ACC112 (cell line): ENCODE measurements around the gene RNF150.
"Not testable (repeated sequence)": the region's sequence is repeated elsewhere in the genome, so short reads cannot be mapped to it uniquely, and the experiment has no call there.

ENCODE experiments used
- H2AFZ ChIP-seq: fragments of 200-600 bp; sonication (generic); one replicate; pipeline ENCODE4 v1.6.0; 2017; ENCODE audit warnings: antibody characterized with exemption, low read length; ENCODE audit not compliant: unreplicated experiment
- H3K27ac ChIP-seq: fragments of 200-600 bp; sonication (generic); 2 replicates; pipeline ENCODE4 v1.5.1; 2014; ENCODE audit warnings: low read depth, mild to moderate bottlenecking, antibody characterized with exemption, low read length, moderate library complexity
- H3K27me3 ChIP-seq: fragments of 200-600 bp; sonication (generic); 2 replicates; pipeline ENCODE4 v1.6.1; 2014; ENCODE audit warnings: mild to moderate bottlenecking, antibody characterized with exemption, low read length, moderate library complexity, mixed read lengths; ENCODE audit not compliant: insufficient read depth
- H3K36me3 ChIP-seq: fragments of 200-600 bp; sonication (generic); 2 replicates; pipeline ENCODE4 v1.6.1; 2016; ENCODE audit warnings: mild to moderate bottlenecking, antibody characterized with exemption, low read length, moderate library complexity, mixed read lengths; ENCODE audit not compliant: insufficient read depth
- H3K4me1 ChIP-seq: fragments of 200-600 bp; sonication (generic); one replicate; pipeline ENCODE4 v1.6.1; 2016; ENCODE audit warnings: low read length, mixed read lengths; ENCODE audit not compliant: insufficient read depth, unreplicated experiment, control insufficient read depth
- H3K4me3 ChIP-seq: fragments of 200-600 bp; sonication (generic); 2 replicates; pipeline ENCODE4 v1.5.1; 2014; ENCODE audit warnings: mild to moderate bottlenecking, low read depth, low read length
- H3K79me2 ChIP-seq: fragments of 200-600 bp; sonication (generic); one replicate; pipeline ENCODE4 v1.6.0; 2016; ENCODE audit warnings: low read length; ENCODE audit not compliant: control insufficient read depth, unreplicated experiment, insufficient read depth

The RNF150 gene

GRCh38 chr4:141075553-141075952 lies 57.7 kb downstream of the RNF150 start:
- H2AFZ ChIP-seq = no peak overlapping the region
- H3K27ac ChIP-seq = no peak overlapping the region
- peaks cover 5% of the 10 kb centered on the region for H3K4me1 ChIP-seq
- H3K79me2 ChIP-seq = no peaks in the 10 kb centered on the region
- H3K36me3 ChIP-seq = no peaks in the 10 kb centered on the region
- no peak overlapping the region for H3K4me3 ChIP-seq
- no peaks in the 10 kb centered on the region for H3K27me3 ChIP-seq

DNA sequence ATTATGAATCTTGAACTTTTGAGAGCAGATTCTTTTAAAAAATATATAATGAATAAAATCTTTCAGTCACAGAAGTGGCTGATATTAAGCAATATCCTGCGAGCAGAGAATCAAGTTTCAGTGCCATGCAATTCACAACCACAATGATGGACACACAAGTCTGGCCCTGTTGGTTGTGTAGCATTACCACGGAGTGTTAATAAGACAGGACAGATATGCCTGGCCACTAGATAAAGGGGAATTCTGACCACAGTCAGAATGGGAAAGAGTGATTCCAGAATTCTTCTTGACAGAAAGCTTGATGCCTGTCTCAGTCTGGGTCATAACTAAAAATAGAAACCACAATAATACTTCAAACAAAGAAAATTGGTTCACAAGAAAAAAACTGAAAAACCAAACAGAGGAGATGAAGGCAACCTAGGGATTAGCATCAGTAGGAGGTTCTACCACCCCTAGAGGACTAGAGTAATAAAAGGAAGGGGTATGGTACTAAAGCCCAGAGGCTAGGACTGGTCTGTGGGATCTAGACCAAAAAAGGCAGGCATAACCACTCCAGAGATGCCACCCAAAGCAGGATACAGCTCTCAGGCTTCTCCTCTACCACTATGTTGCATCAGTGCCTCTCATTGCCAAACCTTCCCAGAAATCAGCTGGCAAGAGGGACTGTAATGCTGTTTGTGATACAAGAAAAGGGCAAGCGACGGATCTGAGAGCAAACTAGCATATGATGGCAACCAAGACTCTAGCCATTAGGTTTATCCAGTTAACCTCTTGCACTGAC lies 59.0 kb downstream of the RNF150 start:
- no peak overlapping the region for H3K27ac ChIP-seq
- no peaks in the 10 kb centered on the region for H3K27me3 ChIP-seq
- no peaks in the 10 kb centered on the region for H3K36me3 ChIP-seq
- no peak overlapping the region for H3K4me3 ChIP-seq
- H3K4me1 ChIP-seq = peaks cover 5% of the 10 kb centered on the region
- H3K79me2 ChIP-seq = no peaks in the 10 kb centered on the region
- H2AFZ ChIP-seq = no peak overlapping the region

- no peak overlapping the region for H3K4me3 ChIP-seq
- H2AFZ ChIP-seq = no peak overlapping the region
- peaks cover 7% of the 10 kb centered on the region for H3K4me1 ChIP-seq
- H3K79me2 ChIP-seq = no peaks in the 10 kb centered on the region
- H3K27me3 ChIP-seq = no peaks in the 10 kb centered on the region
- H3K36me3 ChIP-seq = no peaks in the 10 kb centered on the region
- no peak overlapping the region for H3K27ac ChIP-seq
Observed at GRCh38 chr4:141066690-141067089, 66.6 kb downstream of the RNF150 start.

GRCh38 chr4:141065872-141066271 lies 67.4 kb downstream of the RNF150 start:
- H3K4me3 ChIP-seq = no peak overlapping the region

DNA sequence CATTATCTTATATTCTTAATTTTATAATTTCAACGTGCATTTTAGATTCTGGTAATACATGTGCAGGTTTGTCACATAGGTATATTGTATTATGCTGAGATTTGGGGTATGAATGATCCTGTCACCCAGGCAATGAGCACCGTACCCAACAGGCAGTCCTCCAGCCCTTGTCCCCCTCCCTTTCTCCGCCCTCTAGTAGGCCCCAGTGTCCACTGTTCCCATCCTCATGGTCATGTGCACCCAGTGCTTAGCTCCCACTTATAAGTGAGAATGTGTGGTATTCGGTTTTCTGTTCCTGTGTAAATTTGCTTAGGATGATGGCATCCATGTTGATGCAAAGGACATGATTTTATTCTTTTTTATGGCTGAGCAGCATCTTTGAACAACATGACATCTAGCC lies 70.6 kb downstream of the RNF150 start:
- peaks cover 17% of the 10 kb centered on the region for H3K4me1 ChIP-seq
- H2AFZ ChIP-seq = no peak overlapping the region
- H3K4me3 ChIP-seq = no peak overlapping the region
- H3K27ac ChIP-seq = no peak overlapping the region
- H3K36me3 ChIP-seq = no peaks in the 10 kb centered on the region
- H3K79me2 ChIP-seq = no peaks in the 10 kb centered on the region
- no peaks in the 10 kb centered on the region for H3K27me3 ChIP-seq

More at GRCh38 chr4:141065872-141066271, 67.4 kb downstream of the RNF150 start:
- Histone ChIP-seq H3K4me1 (peaks cover 7% of the 10 kb centered on the region), H3K27ac (no peak overlapping the region), H3K79me2 (no peaks in the 10 kb centered on the region), H3K36me3 (no peaks in the 10 kb centered on the region), H2AFZ (no peak overlapping the region), H3K27me3 (no peaks in the 10 kb centered on the region)

DNA sequence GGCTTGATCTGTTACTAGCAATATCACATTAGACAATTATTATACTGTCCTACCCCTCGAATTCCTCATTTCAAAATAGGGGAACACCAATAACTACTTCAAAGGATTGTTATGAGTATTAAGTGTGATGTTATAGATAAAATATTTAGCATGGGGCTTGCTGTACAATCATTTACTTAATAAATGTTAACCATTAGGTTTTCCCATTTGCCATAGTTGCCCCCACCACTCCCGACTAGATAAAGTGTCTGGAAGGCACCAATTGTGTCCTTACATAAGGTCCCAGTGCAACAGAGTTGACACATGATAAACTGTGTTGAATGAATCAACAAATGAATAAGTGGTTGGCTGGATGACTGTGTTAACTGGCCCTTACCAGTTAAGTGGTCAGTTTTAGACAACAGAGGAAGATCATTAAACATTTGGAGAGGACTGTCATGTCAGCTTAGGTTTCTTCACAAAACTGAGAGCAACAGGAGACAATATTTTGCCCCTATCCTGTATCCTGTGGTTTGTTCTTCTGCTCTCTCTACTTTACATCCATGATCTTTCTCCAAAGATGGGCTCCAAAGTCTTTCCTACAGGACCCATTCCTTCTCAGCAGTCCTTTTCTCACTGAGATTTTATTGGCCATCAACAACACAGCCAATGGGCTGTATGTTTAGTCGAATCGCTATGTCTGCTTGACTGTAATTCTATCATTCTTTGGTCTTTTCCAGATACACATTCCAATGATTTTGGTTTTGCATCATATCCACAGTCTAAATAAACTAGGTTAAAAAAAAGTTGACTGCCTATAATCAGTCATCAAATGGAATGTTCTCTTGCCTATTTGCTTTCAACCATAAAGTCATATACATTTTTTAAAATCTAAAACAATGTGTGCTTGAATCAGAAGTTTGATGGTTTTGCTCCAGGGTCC lies 74.4 kb downstream of the RNF150 start:
- H3K27me3 ChIP-seq = no peaks in the 10 kb centered on the region
- peaks cover 10% of the 10 kb centered on the region for H3K4me1 ChIP-seq
- no peaks in the 10 kb centered on the region for H3K36me3 ChIP-seq
- no peak overlapping the region for H2AFZ ChIP-seq
- H3K79me2 ChIP-seq = no peaks in the 10 kb centered on the region
- H3K27ac ChIP-seq = peak overlapping the region; percentile 75
- H3K4me3 ChIP-seq = no peak overlapping the region

DNA sequence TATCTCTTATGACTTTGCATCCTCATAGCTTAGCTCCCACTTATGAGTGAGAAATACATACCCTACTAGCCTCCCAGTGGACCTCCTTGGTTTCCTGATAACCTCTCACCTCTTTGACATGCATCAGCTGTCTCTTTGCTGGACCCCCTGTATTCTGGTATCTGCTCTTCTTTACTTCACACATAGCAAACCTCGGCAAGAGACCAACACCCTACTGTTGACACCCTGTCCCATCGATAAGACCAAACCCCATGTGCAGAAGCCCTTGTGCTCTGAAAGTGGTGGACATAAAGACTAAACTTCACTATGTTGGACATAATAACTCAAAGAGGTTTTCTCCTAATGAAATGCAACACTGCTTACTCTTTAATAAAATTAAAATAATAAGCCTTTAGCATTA lies 75.7 kb downstream of the RNF150 start:
- Histone ChIP-seq H3K4me3 (no peak overlapping the region), H2AFZ (no peak overlapping the region), H3K79me2 (no peaks in the 10 kb centered on the region), H3K4me1 (peaks cover 10% of the 10 kb centered on the region), H3K36me3 (no peaks in the 10 kb centered on the region), H3K27me3 (no peaks in the 10 kb centered on the region), H3K27ac (no peak overlapping the region)

GRCh38 chr4:141056473-141056872 lies 76.8 kb downstream of the RNF150 start:
- H3K4me3 ChIP-seq = no peak overlapping the region
- H3K79me2 ChIP-seq = no peaks in the 10 kb centered on the region
- peaks cover 10% of the 10 kb centered on the region for H3K4me1 ChIP-seq
- H3K27me3 ChIP-seq = no peaks in the 10 kb centered on the region
- no peaks in the 10 kb centered on the region for H3K36me3 ChIP-seq
- no peak overlapping the region for H3K27ac ChIP-seq
- no peak overlapping the region for H2AFZ ChIP-seq

DNA sequence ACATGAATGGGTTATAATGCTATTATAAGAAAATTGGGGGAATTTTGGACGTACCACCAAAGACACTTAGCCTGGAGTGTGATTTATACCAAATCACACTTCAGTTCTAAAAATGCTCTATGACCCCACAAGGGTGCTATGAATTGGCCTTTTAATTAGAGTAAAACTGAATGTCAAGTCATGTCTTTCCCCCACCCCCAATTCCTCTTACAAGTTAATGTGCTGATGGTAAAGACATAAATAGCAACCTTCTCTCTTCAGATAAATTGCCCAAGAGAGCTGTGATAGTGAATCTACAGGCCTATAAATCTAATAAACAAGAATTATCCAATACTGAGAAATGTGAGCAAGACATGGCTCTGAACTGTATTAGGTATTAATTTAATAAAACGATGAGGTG lies 78.8 kb downstream of the RNF150 start:
- Histone ChIP-seq H3K27me3 (no peaks in the 10 kb centered on the region), H3K27ac (no peak overlapping the region), H3K4me1 (peaks cover 6% of the 10 kb centered on the region), H3K36me3 (no peaks in the 10 kb centered on the region), H3K4me3 (no peak overlapping the region), H3K79me2 (no peaks in the 10 kb centered on the region), H2AFZ (no peak overlapping the region)

GRCh38 chr4:141050999-141051398 lies 82.3 kb downstream of the RNF150 start:
- not testable (repeated sequence) for H3K4me3 ChIP-seq, H3K27me3 ChIP-seq, H3K79me2 ChIP-seq, H3K27ac ChIP-seq, H3K36me3 ChIP-seq, H2AFZ ChIP-seq
- peaks cover 18% of the 10 kb centered on the region for H3K4me1 ChIP-seq
